HepG2 (cell line): ENCODE data around the gene UBXN2A. TPM values are rescaled to one million over a fixed set of nuclear protein-coding genes. Genes with fewer than 3 reads are reported as not detected.

Source experiments
- HOXA5 ChIP-seq: sonication (generic); formaldehyde crosslinking; IDR thresholded peaks from 2 replicates; pipeline ENCODE4 v1.4.0; 2020; ENCODE audit warnings: missing genetic modification reagents
- KLF9 ChIP-seq: IDR thresholded peaks from 2 replicates; pipeline ENCODE4 v1.6.1; 2016; ENCODE audit warnings: low read depth
- MAZ ChIP-seq, 2 experiments: sonication (generic) in 1 of 2; formaldehyde crosslinking in 1 of 2; IDR thresholded peaks; 2 replicates each; pipeline versions ENCODE4 v1.5.0 to v1.6.1; 2012 to 2020; ENCODE audit warnings: low read depth in 2 of 2, mild to moderate bottlenecking in 2 of 2, borderline replicate concordance in 1 of 2, improper control_type of control experiment in 1 of 2, low read length in 1 of 2, missing genetic modification reagents in 1 of 2, moderate library complexity in 1 of 2
- PTBP1 ChIP-seq: fragments of 200-400 bp; formaldehyde crosslinking; IDR thresholded peaks from 2 replicates; pipeline ENCODE4 v1.6.1; 2018; ENCODE audit warnings: low read length, low read depth; ENCODE audit not compliant: poor library complexity, severe bottlenecking
- SMAD3 ChIP-seq: sonication (generic); formaldehyde crosslinking; IDR thresholded peaks from 2 replicates; pipeline ENCODE4 v1.4.0; 2020; ENCODE audit warnings: missing genetic modification reagents
- SMARCE1 ChIP-seq: fragments of 450-650 bp; IDR thresholded peaks from 2 replicates; pipeline ENCODE4 v1.6.1; 2017; ENCODE audit warnings: borderline replicate concordance
- SRY ChIP-seq: sonication (generic); formaldehyde crosslinking; IDR thresholded peaks from 2 replicates; pipeline ENCODE4 v1.8.0; 2022; ENCODE audit warnings: mild to moderate bottlenecking, missing genetic modification reagents
- SUZ12 ChIP-seq: fragments of 150-350 bp; IDR thresholded peaks from 2 replicates; pipeline ENCODE4 v1.6.1; 2014; ENCODE audit warnings: low read depth, low read length
- ZMAT3 ChIP-seq: sonication (generic); formaldehyde crosslinking; conservative IDR thresholded peaks from 2 replicates; pipeline ENCODE4 v1.7.0; 2021; ENCODE audit warnings: missing genetic modification reagents
- ZNF20 ChIP-seq: sonication (generic); formaldehyde crosslinking; IDR thresholded peaks from 2 replicates; pipeline ENCODE4 v1.4.0; 2020; ENCODE audit warnings: mild to moderate bottlenecking, moderate library complexity, missing genetic modification reagents
- ZNF326 ChIP-seq: sonication (generic); formaldehyde crosslinking; IDR thresholded peaks from 2 replicates; pipeline ENCODE4 v1.4.0; 2020; ENCODE audit warnings: missing genetic modification reagents, borderline replicate concordance
- ZNF777 ChIP-seq: sonication (generic); formaldehyde crosslinking; IDR thresholded peaks from 2 replicates; pipeline ENCODE4 v1.4.0; 2020; ENCODE audit warnings: missing genetic modification reagents
- polyA plus RNA-seq, 8 experiments: library from polyadenylated mRNA; depleted of rRNA in 3 of 8; stranded (reverse) in 7 of 8; unstranded in 1 of 8; fragments of >200 nt; fragmentation: Illumina TruSeq in 4 of 8; extraction: Trizol in 4 of 8; gene quantifications; 2 replicates each; pipeline versions ENCODE4 v1.2.1 to v1.2.3, GENCODE V29; 2011 to 2016; ENCODE audit warnings: low read depth in 4 of 8, missing spikeins in 1 of 8, mixed read lengths in 1 of 8; ENCODE audit not compliant: insufficient read depth in 1 of 8
- total RNA-seq, 5 experiments: library from RNA; depleted of rRNA; stranded (reverse); fragments of >200 nt; fragmentation: Illumina TruSeq; extraction: Trizol; gene quantifications; 2 replicates each; pipeline ENCODE4 v1.2.3, GENCODE V29; 2016; ENCODE audit warnings: low read depth in 1 of 5
- TF ChIP-seq, protein P1 (sequence below): sonication (generic); formaldehyde crosslinking; IDR thresholded peaks from 2 replicates; pipeline ENCODE4 v1.5.1; 2020; ENCODE audit warnings: missing genetic modification reagents, mild to moderate bottlenecking, borderline replicate concordance
- TF ChIP-seq, protein P2 (sequence below): sonication (generic); formaldehyde crosslinking; IDR thresholded peaks from 2 replicates; pipeline ENCODE4 v1.4.0; 2020; ENCODE audit warnings: mild to moderate bottlenecking, missing genetic modification reagents
- TF ChIP-seq, protein P3 (sequence below): sonication (generic); formaldehyde crosslinking; IDR thresholded peaks from 2 replicates; pipeline ENCODE4 v1.8.0; 2022; ENCODE audit warnings: missing genetic modification reagents, low read depth, mild to moderate bottlenecking, borderline replicate concordance
- TF ChIP-seq, protein P4 (sequence below): sonication (generic); formaldehyde crosslinking; IDR thresholded peaks from 2 replicates; pipeline ENCODE4 v1.8.0; 2022; ENCODE audit warnings: missing genetic modification reagents, mild to moderate bottlenecking, inconsistent platforms, borderline replicate concordance
- TF ChIP-seq, protein P5 (sequence below): sonication (generic); formaldehyde crosslinking; IDR thresholded peaks from one replicate; pipeline ENCODE4 v1.5.1; 2020; ENCODE audit warnings: mild to moderate bottlenecking, missing genetic modification reagents; ENCODE audit errors: not compliant biosample characterization

Gene UBXN2A
- total and polyA plus RNA-seq, 2 of the 13 experiments (the other 11 are each of a cell fraction or from before 2014, with no cell fraction given), result 8.3 to 20.9 TPM

DNA sequence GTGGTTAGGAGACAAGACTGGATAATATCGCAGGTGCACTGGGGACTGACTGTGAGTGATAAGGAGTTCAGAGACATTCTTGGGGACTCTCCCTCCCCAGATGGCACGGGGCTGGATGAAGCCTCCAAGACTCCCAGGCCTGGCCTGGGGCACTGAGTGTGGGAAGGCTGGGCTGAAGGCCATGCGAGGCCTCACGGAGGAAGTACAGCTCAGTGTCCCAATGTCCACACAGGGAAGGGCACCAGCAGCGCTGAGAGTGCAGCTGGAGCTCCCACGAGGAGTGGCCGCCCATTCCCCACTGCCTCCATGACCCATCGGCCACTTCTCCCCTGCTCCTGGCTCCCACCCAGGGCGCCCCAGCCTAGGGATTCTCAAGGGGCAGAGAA is 76.1 kb downstream of the UBXN2A start (continued):
- TF ChIP-seq, protein P1, sequence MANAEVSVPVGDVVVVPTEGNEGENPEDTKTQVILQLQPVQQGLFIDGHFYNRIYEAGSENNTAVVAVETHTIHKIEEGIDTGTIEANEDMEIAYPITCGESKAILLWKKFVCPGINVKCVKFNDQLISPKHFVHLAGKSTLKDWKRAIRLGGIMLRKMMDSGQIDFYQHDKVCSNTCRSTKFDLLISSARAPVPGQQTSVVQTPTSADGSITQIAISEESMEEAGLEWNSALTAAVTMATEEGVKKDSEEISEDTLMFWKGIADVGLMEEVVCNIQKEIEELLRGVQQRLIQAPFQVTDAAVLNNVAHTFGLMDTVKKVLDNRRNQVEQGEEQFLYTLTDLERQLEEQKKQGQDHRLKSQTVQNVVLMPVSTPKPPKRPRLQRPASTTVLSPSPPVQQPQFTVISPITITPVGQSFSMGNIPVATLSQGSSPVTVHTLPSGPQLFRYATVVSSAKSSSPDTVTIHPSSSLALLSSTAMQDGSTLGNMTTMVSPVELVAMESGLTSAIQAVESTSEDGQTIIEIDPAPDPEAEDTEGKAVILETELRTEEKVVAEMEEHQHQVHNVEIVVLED (CRISPR knock-in tag), result no peak
- TF ChIP-seq ZNF20 (no peak), SUZ12 (no peak), SRY (no peak), ZNF326 (CRISPR knock-in tag) (no peak), HOXA5 (CRISPR knock-in tag) (no peak), MAZ (IDR thresholded peaks at IDR 0.05; ENCODE audit: borderline replicate concordance, low read depth, low read length) (no peak), MAZ (CRISPR knock-in tag; IDR thresholded peaks at IDR 0.05; ENCODE audit: low read depth) (no peak), ZNF777 (no peak), ZMAT3 (CRISPR knock-in tag) (no peak), KLF9 (no peak), PTBP1 (no peak), SMARCE1 (no peak), SMAD3 (CRISPR knock-in tag) (no peak)
- TF ChIP-seq, protein P2, sequence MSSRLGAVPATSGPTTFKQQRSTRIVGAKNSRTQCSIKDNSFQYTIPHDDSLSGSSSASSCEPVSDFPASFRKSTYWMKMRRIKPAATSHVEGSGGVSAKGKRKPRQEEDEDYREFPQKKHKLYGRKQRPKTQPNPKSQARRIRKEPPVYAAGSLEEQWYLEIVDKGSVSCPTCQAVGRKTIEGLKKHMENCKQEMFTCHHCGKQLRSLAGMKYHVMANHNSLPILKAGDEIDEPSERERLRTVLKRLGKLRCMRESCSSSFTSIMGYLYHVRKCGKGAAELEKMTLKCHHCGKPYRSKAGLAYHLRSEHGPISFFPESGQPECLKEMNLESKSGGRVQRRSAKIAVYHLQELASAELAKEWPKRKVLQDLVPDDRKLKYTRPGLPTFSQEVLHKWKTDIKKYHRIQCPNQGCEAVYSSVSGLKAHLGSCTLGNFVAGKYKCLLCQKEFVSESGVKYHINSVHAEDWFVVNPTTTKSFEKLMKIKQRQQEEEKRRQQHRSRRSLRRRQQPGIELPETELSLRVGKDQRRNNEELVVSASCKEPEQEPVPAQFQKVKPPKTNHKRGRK (CRISPR knock-in tag), result no peak
- TF ChIP-seq, protein P3, sequence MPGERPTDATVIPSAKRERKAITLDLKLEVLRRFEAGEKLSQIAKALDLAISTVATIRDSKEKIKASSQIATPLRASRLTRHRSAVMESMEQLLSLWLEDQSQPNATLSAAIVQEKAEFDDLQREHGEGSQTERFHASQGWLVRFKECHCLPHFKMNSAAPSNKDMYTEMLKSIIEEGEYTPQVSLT (CRISPR knock-in tag), result no peak
- TF ChIP-seq, protein P4, sequence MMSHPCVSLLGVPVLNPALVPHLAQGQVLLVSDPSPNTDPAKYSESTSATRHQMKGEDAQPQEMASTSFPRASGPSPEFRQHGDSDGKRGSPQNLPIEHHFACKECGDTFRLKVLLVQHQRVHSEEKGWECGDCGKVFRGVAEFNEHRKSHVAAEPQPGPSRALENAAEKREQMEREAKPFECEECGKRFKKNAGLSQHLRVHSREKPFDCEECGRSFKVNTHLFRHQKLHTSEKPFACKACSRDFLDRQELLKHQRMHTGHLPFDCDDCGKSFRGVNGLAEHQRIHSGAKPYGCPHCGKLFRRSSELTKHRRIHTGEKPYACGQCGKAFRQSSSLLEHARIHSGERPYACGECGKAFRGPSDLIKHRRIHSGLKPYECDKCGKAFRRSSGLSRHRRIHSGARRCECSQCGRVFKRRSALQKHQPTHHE (CRISPR knock-in tag), result no peak
- TF ChIP-seq, protein P5, sequence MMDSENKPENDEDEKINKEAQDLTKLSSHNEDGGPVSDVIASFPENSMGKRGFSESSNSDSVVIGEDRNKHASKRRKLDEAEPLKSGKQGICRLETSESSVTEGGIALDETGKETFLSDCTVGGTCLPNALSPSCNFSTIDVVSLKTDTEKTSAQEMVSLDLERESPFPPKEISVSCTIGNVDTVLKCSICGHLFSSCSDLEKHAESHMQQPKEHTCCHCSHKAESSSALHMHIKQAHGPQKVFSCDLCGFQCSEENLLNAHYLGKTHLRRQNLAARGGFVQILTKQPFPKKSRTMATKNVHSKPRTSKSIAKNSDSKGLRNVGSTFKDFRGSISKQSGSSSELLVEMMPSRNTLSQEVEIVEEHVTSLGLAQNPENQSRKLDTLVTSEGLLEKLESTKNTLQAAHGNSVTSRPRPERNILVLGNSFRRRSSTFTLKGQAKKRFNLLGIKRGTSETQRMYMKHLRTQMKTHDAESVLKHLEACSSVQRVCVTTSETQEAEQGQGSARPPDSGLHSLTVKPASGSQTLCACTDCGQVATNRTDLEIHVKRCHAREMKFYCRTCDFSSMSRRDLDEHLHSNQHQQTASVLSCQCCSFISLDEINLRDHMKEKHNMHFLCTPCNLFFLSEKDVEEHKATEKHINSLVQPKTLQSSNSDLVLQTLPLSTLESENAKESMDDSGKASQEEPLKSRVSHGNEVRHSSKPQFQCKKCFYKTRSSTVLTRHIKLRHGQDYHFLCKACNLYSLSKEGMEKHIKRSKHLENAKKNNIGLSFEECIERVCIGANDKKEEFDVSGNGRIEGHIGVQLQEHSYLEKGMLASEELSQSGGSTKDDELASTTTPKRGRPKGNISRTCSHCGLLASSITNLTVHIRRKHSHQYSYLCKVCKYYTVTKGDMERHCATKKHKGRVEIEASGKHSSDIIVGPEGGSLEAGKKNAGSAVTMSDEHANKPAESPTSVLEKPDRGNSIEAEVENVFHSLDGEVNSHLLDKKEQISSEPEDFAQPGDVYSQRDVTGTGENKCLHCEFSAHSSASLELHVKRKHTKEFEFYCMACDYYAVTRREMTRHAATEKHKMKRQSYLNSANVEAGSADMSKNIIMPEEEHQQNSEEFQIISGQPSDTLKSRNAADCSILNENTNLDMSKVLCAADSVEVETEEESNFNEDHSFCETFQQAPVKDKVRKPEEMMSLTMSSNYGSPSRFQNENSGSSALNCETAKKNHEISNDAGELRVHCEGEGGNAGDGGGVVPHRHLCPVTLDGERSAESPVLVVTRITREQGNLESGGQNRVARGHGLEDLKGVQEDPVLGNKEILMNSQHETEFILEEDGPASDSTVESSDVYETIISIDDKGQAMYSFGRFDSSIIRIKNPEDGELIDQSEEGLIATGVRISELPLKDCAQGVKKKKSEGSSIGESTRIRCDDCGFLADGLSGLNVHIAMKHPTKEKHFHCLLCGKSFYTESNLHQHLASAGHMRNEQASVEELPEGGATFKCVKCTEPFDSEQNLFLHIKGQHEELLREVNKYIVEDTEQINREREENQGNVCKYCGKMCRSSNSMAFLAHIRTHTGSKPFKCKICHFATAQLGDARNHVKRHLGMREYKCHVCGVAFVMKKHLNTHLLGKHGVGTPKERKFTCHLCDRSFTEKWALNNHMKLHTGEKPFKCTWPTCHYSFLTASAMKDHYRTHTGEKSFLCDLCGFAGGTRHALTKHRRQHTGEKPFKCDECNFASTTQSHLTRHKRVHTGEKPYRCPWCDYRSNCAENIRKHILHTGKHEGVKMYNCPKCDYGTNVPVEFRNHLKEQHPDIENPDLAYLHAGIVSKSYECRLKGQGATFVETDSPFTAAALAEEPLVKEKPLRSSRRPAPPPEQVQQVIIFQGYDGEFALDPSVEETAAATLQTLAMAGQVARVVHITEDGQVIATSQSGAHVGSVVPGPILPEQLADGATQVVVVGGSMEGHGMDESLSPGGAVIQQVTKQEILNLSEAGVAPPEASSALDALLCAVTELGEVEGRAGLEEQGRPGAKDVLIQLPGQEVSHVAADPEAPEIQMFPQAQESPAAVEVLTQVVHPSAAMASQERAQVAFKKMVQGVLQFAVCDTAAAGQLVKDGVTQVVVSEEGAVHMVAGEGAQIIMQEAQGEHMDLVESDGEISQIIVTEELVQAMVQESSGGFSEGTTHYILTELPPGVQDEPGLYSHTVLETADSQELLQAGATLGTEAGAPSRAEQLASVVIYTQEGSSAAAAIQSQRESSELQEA (CRISPR knock-in tag), result peak; percentile 6
